K562 treated with DMSO at 1 percent for 24 hours (cell line): ENCODE results near the gene NCR2. TPM values are rescaled to one million over a fixed set of nuclear protein-coding genes. Genes with fewer than 3 reads are reported as not detected.

Experiments
- total RNA-seq: library from RNA; unstranded; fragments of 300-600 nt; gene quantifications from 2 replicates; pipeline ENCODE4 v1.2.3, GENCODE V29; 2022; ENCODE audit warnings: low read depth; ENCODE audit not compliant: insufficient read depth

NCR2 gene, protein sequence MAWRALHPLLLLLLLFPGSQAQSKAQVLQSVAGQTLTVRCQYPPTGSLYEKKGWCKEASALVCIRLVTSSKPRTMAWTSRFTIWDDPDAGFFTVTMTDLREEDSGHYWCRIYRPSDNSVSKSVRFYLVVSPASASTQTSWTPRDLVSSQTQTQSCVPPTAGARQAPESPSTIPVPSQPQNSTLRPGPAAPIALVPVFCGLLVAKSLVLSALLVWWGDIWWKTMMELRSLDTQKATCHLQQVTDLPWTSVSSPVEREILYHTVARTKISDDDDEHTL
- total RNA-seq = not detected in 2 replicates

DNA sequence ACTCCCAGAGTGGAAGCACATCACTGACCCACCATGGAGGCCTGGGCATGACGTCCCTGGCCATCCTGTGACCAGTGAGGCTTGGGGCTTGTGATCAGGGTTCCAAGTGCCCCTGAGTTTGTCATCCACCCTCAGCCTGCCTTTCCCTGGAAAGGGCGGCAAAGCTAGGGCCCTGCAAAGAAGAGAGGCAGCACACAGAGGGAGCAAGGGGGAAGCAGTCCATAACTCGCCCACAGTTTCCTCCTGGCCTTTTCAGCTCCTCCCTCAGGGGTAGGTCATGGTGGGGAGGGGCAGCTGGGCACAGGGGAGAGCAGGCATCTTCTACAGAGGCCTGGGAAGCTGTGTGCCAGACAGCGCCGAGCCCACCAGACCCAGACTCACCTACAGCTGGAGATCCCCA, at the start of gene NCR2:
NCR2 (plus strand) TSS at position 313 of the 400 bp plus-strand sequence. CDS start 269 bp downstream, outside the sequence.

DNA sequence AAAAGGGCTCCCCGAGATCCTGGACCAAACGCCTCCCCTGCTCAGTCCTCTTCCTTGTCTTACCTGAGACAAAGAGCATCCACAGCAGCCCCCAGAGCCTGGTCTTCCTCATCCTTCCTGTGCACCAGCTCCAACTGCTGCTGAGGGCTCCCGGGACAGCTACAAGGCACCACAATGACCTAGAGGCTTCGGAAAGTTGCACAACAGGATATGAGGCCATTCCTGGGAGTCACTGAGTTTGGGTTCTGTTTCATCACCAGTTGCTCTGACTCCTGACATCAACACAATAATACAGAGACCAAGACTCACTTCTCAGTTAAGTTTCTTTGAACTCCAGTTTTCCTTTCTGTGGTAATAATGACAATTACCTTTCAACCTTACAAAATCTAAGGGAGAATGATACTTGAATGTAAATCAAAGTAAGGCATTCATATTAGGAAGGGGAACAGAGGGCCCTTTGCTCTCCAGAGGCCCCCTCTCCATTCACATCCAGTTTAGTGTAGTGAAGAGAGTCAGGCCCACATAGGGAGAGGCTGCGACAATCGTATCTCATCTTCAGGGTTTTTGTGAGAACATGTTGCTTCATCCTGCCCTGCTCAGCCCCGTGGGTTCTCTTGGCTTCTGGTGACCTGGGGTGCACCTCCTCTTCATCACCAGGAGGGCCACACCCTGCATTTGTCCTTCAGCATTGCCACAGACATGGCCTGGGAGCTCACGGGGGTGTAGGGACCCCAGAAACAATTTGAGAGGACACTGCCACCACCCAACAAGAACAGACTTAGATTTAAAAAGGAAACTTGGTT, 48.7 kb upstream of the NCR2 start, which contains the start of gene TREM1:
TREM1 (minus strand) TSS at position 139 of the 803 bp plus-strand sequence; CDS start at position 112, 27 bp downstream.

Other genes with a start within 250 kb of the NCR2 start
- not detected in 2 replicates for gene TREML1, start 181.3 kb upstream of the NCR2 start, total RNA-seq
- gene TREM2, start 172.5 kb upstream of the NCR2 start, total RNA-seq = not detected in 2 replicates
- 1.9 TPM in 2 replicates for gene TREML2, start 134.5 kb upstream of the NCR2 start, total RNA-seq
- not detected in 2 replicates for gene TREML4, start 107.3 kb upstream of the NCR2 start, total RNA-seq
- gene TREM1, start 48.9 kb upstream of the NCR2 start, total RNA-seq = not detected in 2 replicates
- gene FOXP4, start 210.8 kb downstream of the NCR2 start, total RNA-seq = 53.5 and 54.9 TPM in 2 replicates